Measurements from ENCODE around the gene KCNIP3. TPM values are rescaled to one million over a fixed set of nuclear protein-coding genes. Genes with fewer than 3 reads are reported as not detected.

KCNIP3 gene
- total RNA-seq = 0.21 and 0.39 TPM in 2 replicates

- H3K27ac Mint-ChIP-seq = no peak within 1 kb of the TSS
- H3K9me3 Mint-ChIP-seq = no peaks in the 10 kb centered on the region
- H3K36me3 Mint-ChIP-seq (ENCODE audit: low read depth) = no peaks in the 10 kb centered on the region
- no peak for DNase-seq (ENCODE audit: low spot score)
- H3K4me1 Mint-ChIP-seq (ENCODE audit: low read depth) = no peaks in the 10 kb centered on the region
- intact Hi-C loops (cut with micrococcal nuclease) = no loop called here
- no peak within 1 kb of the TSS for H3K4me3 Mint-ChIP-seq (ENCODE audit: low read depth)
- peaks cover 2% of the 10 kb centered on the region for H3K27me3 Mint-ChIP-seq (ENCODE audit: low read depth)
Observed at GRCh38 chr2:95296880-95297487, at the start of gene KCNIP3. TSS of gene KCNIP3 (plus strand) at chr2:95297347. CDS start at chr2:95297439, 92 bp downstream.

GRCh38 chr2:95258271-95258670 is 38.9 kb upstream of the KCNIP3 start:
- intact Hi-C loops (cut with micrococcal nuclease) = no loop called here
- no peak overlapping the region for H3K4me3 Mint-ChIP-seq (ENCODE audit: low read depth)
- no peak overlapping the region for H3K27ac Mint-ChIP-seq
- no peaks in the 10 kb centered on the region for H3K36me3 Mint-ChIP-seq (ENCODE audit: low read depth)
- DNase-seq (ENCODE audit: low spot score) = no peak
- no peaks in the 10 kb centered on the region for H3K27me3 Mint-ChIP-seq (ENCODE audit: low read depth)
- H3K9me3 Mint-ChIP-seq = peaks cover 26% of the 10 kb centered on the region
- no peaks in the 10 kb centered on the region for H3K4me1 Mint-ChIP-seq (ENCODE audit: low read depth)

- Mint-ChIP-seq H3K4me3 (ENCODE audit: low read depth) (no peak overlapping the region), H3K36me3 (ENCODE audit: low read depth) (no peaks in the 10 kb centered on the region), H3K27me3 (ENCODE audit: low read depth) (no peaks in the 10 kb centered on the region), H3K9me3 (peaks cover 16% of the 10 kb centered on the region), H3K27ac (no peak overlapping the region), H3K4me1 (ENCODE audit: low read depth) (no peaks in the 10 kb centered on the region)
- intact Hi-C loops (cut with micrococcal nuclease) = no loop called here
- no peak for DNase-seq (ENCODE audit: low spot score)
Observed at GRCh38 chr2:95260028-95261023, 36.8 kb upstream of the KCNIP3 start.

GRCh38 chr2:95261602-95262001 is 35.5 kb upstream of the KCNIP3 start:
- no peaks in the 10 kb centered on the region for H3K4me1 Mint-ChIP-seq (ENCODE audit: low read depth)
- intact Hi-C loops (cut with micrococcal nuclease) = no loop called here
- H3K9me3 Mint-ChIP-seq = peaks cover 12% of the 10 kb centered on the region
- H3K27ac Mint-ChIP-seq = no peak overlapping the region
- no peak overlapping the region for H3K4me3 Mint-ChIP-seq (ENCODE audit: low read depth)
- H3K27me3 Mint-ChIP-seq (ENCODE audit: low read depth) = no peaks in the 10 kb centered on the region
- DNase-seq (ENCODE audit: low spot score) = no peak
- H3K36me3 Mint-ChIP-seq (ENCODE audit: low read depth) = no peaks in the 10 kb centered on the region

- H3K9me3 Mint-ChIP-seq = peaks cover 7% of the 10 kb centered on the region
- H3K27ac Mint-ChIP-seq = no peak overlapping the region
- DNase-seq (ENCODE audit: low spot score) = peak; percentile 2
- no peaks in the 10 kb centered on the region for H3K4me1 Mint-ChIP-seq (ENCODE audit: low read depth)
- H3K27me3 Mint-ChIP-seq (ENCODE audit: low read depth) = no peaks in the 10 kb centered on the region
- no peak overlapping the region for H3K4me3 Mint-ChIP-seq (ENCODE audit: low read depth)
- H3K36me3 Mint-ChIP-seq (ENCODE audit: low read depth) = no peaks in the 10 kb centered on the region
- intact Hi-C loops (cut with micrococcal nuclease) = no loop called here
Observed at GRCh38 chr2:95262896-95263542, 34.1 kb upstream of the KCNIP3 start.

GRCh38 chr2:95264624-95265023 is 32.5 kb upstream of the KCNIP3 start:
- Mint-ChIP-seq H3K4me3 (ENCODE audit: low read depth) (no peak overlapping the region), H3K9me3 (no peaks in the 10 kb centered on the region)
- intact Hi-C loops (cut with micrococcal nuclease) = no loop called here

GRCh38 chr2:95265182-95265581 is 32.0 kb upstream of the KCNIP3 start:
- Mint-ChIP-seq H3K4me1 (ENCODE audit: low read depth) (no peaks in the 10 kb centered on the region), H3K9me3 (no peaks in the 10 kb centered on the region), H3K27ac (no peak overlapping the region), H3K36me3 (ENCODE audit: low read depth) (no peaks in the 10 kb centered on the region), H3K4me3 (ENCODE audit: low read depth) (no peak overlapping the region), H3K27me3 (ENCODE audit: low read depth) (no peaks in the 10 kb centered on the region)
- DNase-seq (ENCODE audit: low spot score) = peak; percentile 1
- intact Hi-C loops (cut with micrococcal nuclease) = no loop called here

More at GRCh38 chr2:95264624-95265023, 32.5 kb upstream of the KCNIP3 start:
- DNase-seq (ENCODE audit: low spot score) = peak; percentile 3
- no peaks in the 10 kb centered on the region for H3K4me1 Mint-ChIP-seq (ENCODE audit: low read depth)
- H3K27me3 Mint-ChIP-seq (ENCODE audit: low read depth) = no peaks in the 10 kb centered on the region
- no peak overlapping the region for H3K27ac Mint-ChIP-seq
- H3K36me3 Mint-ChIP-seq (ENCODE audit: low read depth) = no peaks in the 10 kb centered on the region

GRCh38 chr2:95266781-95267430 is 30.2 kb upstream of the KCNIP3 start:
- H3K27me3 Mint-ChIP-seq (ENCODE audit: low read depth) = no peaks in the 10 kb centered on the region
- H3K27ac Mint-ChIP-seq = no peak overlapping the region
- peak; percentile 4 for DNase-seq (ENCODE audit: low spot score)
- intact Hi-C loops (cut with micrococcal nuclease) = no loop called here
- no peak overlapping the region for H3K4me3 Mint-ChIP-seq (ENCODE audit: low read depth)
- H3K36me3 Mint-ChIP-seq (ENCODE audit: low read depth) = no peaks in the 10 kb centered on the region
- no peaks in the 10 kb centered on the region for H3K9me3 Mint-ChIP-seq
- no peaks in the 10 kb centered on the region for H3K4me1 Mint-ChIP-seq (ENCODE audit: low read depth)

- no peak overlapping the region for H3K4me3 Mint-ChIP-seq (ENCODE audit: low read depth)
- no peaks in the 10 kb centered on the region for H3K9me3 Mint-ChIP-seq
- DNase-seq (ENCODE audit: low spot score) = peak; percentile 2
- H3K4me1 Mint-ChIP-seq (ENCODE audit: low read depth) = no peaks in the 10 kb centered on the region
- no peaks in the 10 kb centered on the region for H3K27me3 Mint-ChIP-seq (ENCODE audit: low read depth)
- no peak overlapping the region for H3K27ac Mint-ChIP-seq
- intact Hi-C loops (cut with micrococcal nuclease) = no loop called here
- H3K36me3 Mint-ChIP-seq (ENCODE audit: low read depth) = no peaks in the 10 kb centered on the region
Observed at GRCh38 chr2:95267458-95268210, 29.5 kb upstream of the KCNIP3 start.

- intact Hi-C loops (cut with micrococcal nuclease) = no loop called here
- Mint-ChIP-seq H3K4me3 (ENCODE audit: low read depth) (no peak overlapping the region), H3K9me3 (no peaks in the 10 kb centered on the region), H3K27me3 (ENCODE audit: low read depth) (no peaks in the 10 kb centered on the region), H3K27ac (no peak overlapping the region), H3K36me3 (ENCODE audit: low read depth) (no peaks in the 10 kb centered on the region), H3K4me1 (ENCODE audit: low read depth) (no peaks in the 10 kb centered on the region)
- DNase-seq (ENCODE audit: low spot score) = peak; percentile 3
Observed at GRCh38 chr2:95268211-95269035, 28.7 kb upstream of the KCNIP3 start.

- H3K27me3 Mint-ChIP-seq (ENCODE audit: low read depth) = no peaks in the 10 kb centered on the region
- H3K36me3 Mint-ChIP-seq (ENCODE audit: low read depth) = no peaks in the 10 kb centered on the region
- H3K27ac Mint-ChIP-seq = no peak overlapping the region
- no peaks in the 10 kb centered on the region for H3K4me1 Mint-ChIP-seq (ENCODE audit: low read depth)
- no peak overlapping the region for H3K4me3 Mint-ChIP-seq (ENCODE audit: low read depth)
- peak; percentile 4 for DNase-seq (ENCODE audit: low spot score)
- no peaks in the 10 kb centered on the region for H3K9me3 Mint-ChIP-seq
- intact Hi-C loops (cut with micrococcal nuclease) = no loop called here
Observed at GRCh38 chr2:95269036-95269680, 28.0 kb upstream of the KCNIP3 start.

Data from activated T-helper 2 cell treated with anti-CD3 and anti-CD28 coated beads, Interferon-gamma antibody, Interleukin-2, Interleukin-4, amounts not matched to agents 10 μg/mL and 5 μg/mL and 100 μg/mL, durations not matched to agents 14 hours and 24 hours and 36 hours (primary cell).